Measurements from ENCODE around the gene TMEM229A.

GRCh38 chr7:124009321-124009720 lies 23.5 kb downstream of the TMEM229A start:
- TF ChIP-seq POLR2A (IDR thresholded peaks at IDR 0.05; ENCODE audit: low read length) (no peak), GATA1 (IDR thresholded peaks at IDR 0.05; ENCODE audit: low read depth, low read length) (no peak)
